Activated CD4-positive, alpha-beta T cell treated with anti-CD3 and anti-CD28 coated beads, Interleukin-2, Interleukin-6, amounts not matched to agents 100 ng/mL and 50 ng/mL, durations not matched to agents 16 hours and 8 hours (primary cell): ENCODE measurements around the gene ASTN2.

Source experiments
- DNase-seq: peaks from one replicate; pipeline ENCODE4 v3.0.0-alpha.2; 2020

Gene ASTN2

GRCh38 chr9:117239428-117239827 is 175.4 kb downstream of the ASTN2 start:
- DNase-seq, result no peak

GRCh38 chr9:117234103-117234502 is 180.8 kb downstream of the ASTN2 start:
- DNase-seq, result no peak

- no peak for DNase-seq
These were observed 181.8 kb downstream of the ASTN2 start for GRCh38 chr9:117233016-117233415.

- no peak for DNase-seq
These were observed 182.6 kb downstream of the ASTN2 start for GRCh38 chr9:117232281-117232680.

- no peak for DNase-seq
These were observed 183.8 kb downstream of the ASTN2 start for GRCh38 chr9:117231012-117231411.

GRCh38 chr9:117224695-117225094 is 190.2 kb downstream of the ASTN2 start:
- no peak for DNase-seq

GRCh38 chr9:117218951-117219350 is 195.9 kb downstream of the ASTN2 start:
- no peak for DNase-seq

- DNase-seq, result no peak
These were observed 200.4 kb downstream of the ASTN2 start for GRCh38 chr9:117214416-117214815.

- no peak for DNase-seq
These were observed 203.6 kb downstream of the ASTN2 start for GRCh38 chr9:117211280-117211679.

- no peak for DNase-seq
These were observed 209.1 kb downstream of the ASTN2 start for GRCh38 chr9:117205806-117206205.

GRCh38 chr9:117204971-117205370 is 209.9 kb downstream of the ASTN2 start:
- no peak for DNase-seq

- DNase-seq, result no peak
These were observed 223.2 kb downstream of the ASTN2 start for GRCh38 chr9:117191504-117192261.

- DNase-seq, result no peak
These were observed 225.7 kb downstream of the ASTN2 start for GRCh38 chr9:117189121-117189520.

- DNase-seq, result no peak
These were observed 226.5 kb downstream of the ASTN2 start for GRCh38 chr9:117188394-117188793.

- no peak for DNase-seq
These were observed 227.4 kb downstream of the ASTN2 start for GRCh38 chr9:117187498-117187897.

- no peak for DNase-seq
These were observed 230.7 kb downstream of the ASTN2 start for GRCh38 chr9:117184173-117184572.

- no peak for DNase-seq
These were observed 232.8 kb downstream of the ASTN2 start for GRCh38 chr9:117182046-117182445.

- no peak for DNase-seq
These were observed 233.9 kb downstream of the ASTN2 start for GRCh38 chr9:117180896-117181445.

GRCh38 chr9:117178596-117179375 is 236.1 kb downstream of the ASTN2 start:
- DNase-seq, result no peak

GRCh38 chr9:117170567-117170966 is 244.3 kb downstream of the ASTN2 start:
- no peak for DNase-seq

- DNase-seq, result no peak
These were observed 245.7 kb downstream of the ASTN2 start for GRCh38 chr9:117169089-117169621.

- no peak for DNase-seq
These were observed 250.3 kb downstream of the ASTN2 start for GRCh38 chr9:117164512-117164911.

- no peak for DNase-seq
These were observed 254.6 kb downstream of the ASTN2 start for GRCh38 chr9:117160254-117160653.
